Measurements from ENCODE around the gene NCOA1.
A peak's percentile ranks its signal among the peaks of the same experiment; 100 is the strongest.
"Not testable (repeated sequence)": the region's sequence is repeated elsewhere in the genome, so short reads cannot be mapped to it uniquely, and the experiment has no call there.

Gene NCOA1

DNA sequence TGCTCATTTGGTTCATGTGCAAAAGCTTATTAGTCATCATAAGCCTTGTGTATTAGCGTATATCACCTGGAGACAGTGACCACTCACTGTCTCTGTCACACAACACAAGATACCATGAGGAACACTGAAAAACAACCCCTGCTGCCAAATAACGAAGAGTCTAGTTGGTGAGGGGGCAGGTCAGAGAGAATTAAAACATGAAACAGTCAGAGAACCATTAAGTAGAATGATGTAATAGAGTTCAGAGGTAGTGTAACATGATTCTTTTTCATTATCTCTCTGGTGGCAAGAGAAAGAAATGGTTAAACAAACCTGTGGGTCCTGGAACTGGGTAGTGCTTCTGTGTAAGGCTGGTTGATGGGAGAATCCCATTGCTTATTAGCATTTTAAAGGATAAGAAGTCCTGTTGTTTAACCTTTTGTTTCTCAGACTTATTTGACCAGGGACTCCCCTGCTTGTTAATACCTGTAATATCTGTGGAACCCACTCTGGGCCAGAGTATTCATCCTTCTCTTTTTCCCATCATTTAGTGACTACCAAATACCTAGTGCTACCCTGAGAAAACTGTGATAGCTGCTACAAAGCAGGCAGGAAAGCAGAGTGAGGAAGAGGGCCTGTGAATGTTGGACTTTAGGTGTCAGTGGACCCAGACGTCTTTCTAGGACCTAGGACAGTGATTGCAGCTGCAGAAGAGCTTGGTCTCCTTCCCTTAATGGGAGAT lies 264.1 kb downstream of the NCOA1 start:
- DNase-seq: no peak

DNA sequence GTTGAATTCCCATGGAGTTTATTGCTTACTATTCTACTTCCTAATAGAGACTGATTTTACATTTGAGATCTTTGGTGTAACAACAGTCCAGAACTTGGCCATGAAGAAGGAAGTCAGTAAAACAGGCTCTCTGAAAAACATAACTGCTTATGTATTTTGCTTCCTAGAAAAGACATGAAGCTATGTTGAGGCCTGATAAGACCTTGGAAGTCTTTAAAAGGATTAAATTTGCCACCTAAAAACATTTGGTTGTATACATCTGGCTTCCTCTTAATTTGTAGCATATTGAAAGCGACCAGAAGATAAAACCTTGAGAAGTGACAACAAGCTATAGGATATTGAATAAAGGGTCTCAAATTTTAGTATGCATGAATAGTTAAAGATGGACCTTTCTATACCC lies 265.7 kb downstream of the NCOA1 start:
- no peak for DNase-seq

DNA sequence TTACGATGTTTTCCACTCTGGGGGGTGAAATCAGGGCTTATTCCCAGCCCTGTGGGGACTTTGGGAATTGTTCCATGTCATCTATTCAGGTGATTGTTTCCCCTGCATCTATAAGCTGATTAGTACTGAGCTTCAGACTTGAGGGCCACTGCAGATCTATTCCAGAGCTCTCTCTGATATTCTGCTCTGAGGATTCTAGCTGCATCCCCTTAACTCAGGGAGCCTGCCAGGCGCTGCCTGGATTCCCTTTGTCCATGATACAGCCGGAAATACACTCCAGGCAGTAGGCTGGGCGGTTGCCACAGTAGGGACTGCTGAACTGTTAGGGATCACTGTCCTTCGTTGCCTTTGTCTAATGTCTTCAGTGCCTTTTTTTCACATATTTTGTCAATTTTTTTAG lies 270.8 kb downstream of the NCOA1 start:
- DNase-seq: no peak

DNA sequence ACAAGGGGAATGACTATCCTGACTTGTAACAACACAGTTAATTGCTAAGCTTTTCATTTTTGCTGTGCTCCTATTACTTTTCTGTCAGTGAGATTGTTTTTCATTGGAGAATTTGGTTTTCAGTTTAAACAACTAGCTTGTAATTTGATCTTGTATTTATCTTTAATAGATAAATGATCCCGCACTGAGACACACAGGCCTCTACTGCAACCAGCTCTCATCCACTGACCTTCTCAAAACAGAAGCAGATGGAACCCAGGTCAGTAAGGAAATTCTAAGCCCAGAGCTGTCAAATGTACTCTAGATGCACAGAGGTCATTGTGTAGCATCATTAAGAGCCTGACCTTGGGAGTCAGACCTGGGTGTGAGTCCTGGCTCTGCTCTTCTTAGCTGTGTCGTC lies 271.5 kb downstream of the NCOA1 start:
- DNase-seq: no peak

DNA sequence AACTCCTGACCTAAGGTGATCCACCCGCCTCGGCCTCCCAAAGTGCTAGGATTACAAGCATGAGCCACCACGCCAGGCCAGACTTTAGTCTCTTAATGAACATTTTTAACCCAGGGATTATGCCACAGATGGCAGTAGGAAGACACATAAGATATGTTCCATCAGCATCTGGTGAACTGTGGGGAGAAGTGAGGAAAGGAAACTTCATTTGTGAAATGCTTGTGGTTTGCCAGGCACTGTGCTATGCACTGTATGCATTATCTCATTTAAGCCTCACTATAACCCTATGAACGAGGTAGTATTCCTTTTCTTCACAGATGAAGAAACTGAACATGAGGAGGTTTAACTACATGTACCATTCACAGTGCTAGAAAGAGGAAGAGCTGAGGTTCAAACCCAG lies 272.8 kb downstream of the NCOA1 start:
- DNase-seq: no peak

DNA sequence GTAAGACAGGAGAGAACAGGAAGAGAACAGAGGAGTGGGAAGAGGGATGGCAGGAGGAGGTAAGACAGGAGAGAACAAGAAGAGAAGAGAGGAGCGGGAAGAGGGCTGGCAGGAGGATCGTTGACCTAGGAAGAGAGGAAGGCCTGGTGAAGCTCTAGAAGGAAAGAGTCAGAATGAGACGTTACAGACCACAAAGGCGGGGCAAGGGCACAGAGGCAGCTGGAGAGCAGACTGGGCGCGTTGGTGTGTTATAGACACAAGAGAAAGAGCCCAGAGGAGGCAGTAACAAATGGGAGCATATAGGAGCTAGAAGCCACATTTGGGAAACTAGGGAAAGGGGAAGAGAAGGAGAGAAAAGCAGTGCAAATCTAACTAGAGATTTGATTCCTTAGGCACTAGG lies 275.6 kb downstream of the NCOA1 start:
- no peak for DNase-seq

DNA sequence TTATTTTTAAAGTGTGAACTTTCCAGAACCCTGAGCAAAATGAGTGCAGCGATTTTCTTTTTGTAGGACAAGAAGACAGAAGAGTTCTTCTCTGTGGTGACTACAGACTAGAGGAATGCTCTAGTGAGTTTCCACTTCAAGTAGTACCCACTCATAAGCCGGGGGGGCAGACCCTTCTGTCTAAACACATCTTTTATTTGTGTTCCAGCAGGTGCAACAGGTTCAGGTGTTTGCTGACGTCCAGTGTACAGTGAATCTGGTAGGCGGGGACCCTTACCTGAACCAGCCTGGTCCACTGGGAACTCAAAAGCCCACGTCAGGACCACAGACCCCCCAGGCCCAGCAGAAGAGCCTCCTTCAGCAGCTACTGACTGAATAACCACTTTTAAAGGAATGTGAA lies 277.0 kb downstream of the NCOA1 start:
- no peak for DNase-seq

DNA sequence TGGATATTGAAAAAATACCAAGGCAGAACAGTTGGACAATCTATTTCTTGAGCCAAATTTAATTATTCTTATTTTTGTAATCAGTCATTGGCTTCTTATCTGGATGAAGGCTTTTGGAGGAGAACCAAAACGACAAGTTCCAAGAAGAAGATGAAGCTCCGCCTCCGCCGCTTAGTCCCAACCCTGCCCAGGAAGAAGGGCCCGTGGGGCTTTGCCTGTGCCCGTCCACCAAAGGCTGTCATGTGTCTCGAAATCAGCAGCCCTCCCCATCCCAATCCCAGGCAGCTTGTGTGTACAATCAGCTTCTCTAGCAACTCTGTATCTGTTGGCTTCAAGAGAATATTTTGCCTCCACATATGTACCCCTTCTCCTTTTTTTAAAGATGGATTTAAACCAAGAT lies 277.5 kb downstream of the NCOA1 start:
- DNase-seq: no peak

DNA sequence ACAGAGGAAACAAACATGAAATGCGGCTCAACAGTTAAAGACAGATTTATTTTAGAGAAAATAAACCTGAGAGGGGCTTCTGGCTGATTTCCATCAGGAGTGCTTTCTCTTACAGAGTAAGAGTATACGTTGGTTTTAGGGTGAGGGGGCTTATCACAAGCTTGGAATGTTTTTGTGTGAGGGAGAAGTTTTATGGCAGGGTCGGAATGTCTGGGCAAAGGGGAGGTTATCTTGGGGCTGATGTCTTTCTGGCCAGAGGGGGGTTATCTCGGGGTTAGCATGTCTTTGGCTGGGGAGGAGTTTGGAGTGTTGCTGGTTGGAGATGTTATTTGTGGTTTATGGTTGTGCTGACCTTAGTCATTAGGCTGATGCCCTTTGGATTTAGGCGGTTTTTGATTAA lies 280.0 kb downstream of the NCOA1 start:
- DNase-seq: no peak

DNA sequence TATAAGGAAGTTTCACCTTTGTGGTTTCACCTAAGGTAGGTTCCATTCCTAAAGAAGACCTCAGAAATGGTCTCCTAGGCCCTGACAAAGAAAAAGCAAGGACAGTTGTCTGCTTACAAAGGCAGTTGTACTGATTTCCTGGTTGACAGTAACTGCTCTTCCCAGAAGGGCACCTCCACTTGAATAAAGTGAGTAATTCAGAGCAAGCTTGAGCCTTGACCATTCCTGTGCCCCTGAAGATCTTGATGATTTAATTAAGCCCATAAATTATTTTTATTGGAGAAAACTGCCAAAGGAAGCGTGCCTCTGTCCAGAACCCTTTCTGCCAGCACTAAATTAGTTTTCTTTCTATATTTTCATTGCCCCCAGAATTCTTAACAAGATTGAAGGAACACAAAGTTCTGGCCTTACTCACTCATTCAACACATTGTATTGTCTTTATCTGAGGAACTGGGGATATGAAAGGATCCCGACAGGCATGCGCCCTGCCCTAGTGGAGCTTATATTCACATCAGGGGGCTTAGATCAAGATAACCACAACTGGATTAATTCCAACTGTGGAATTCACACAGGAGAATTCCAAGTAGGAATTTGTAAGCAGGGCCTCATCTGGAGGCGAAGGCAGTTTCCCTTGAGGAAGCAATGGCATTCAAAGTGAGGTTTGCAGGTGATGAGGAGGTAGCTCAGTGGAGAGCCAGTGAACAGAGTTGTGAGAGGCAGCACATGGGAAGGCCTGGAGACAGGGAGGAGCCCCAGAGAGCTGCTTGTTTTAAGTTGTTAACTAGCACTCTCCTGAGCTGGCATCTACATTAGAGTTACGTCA lies 280.9 kb downstream of the NCOA1 start:
- no peak for DNase-seq

DNA sequence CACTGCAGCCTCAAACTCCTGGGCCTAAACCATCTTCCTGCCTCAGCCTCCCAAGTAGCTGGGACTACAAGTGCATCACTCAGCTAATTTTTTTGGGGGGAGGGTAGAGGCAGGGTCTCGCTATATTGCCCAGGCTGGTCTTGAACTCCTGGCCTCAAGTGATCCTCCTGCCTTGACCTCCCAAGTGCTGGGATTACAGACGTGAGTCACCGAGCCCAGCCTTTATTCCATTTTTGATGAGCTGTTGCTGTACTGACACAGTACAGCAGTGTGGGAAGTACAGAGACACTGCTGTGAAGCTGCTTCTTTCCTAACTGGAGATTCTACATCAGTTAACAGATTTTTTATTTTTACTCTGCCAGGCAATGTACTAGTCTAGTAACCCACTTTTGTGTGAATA lies 283.3 kb downstream of the NCOA1 start:
- no peak for DNase-seq

DNA sequence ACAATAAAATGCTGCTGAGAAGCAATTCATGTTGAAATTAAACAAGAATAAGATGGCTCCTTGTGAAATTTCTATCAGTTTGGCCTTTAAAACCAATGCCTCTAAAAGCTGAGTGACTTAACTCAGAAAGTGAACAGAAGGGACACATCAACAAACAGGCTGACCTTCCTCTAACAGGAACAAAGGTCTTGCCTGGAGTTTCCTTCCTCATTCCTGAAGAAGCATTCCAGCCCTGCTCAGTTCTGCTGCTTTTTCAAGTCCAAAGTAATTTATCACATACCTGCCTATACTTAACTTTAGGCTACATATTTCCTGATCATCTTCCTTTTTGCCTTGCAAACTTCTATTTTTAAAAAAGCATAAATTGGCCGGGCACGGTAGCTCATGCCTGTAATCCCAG lies 288.1 kb downstream of the NCOA1 start:
- no peak for DNase-seq

DNA sequence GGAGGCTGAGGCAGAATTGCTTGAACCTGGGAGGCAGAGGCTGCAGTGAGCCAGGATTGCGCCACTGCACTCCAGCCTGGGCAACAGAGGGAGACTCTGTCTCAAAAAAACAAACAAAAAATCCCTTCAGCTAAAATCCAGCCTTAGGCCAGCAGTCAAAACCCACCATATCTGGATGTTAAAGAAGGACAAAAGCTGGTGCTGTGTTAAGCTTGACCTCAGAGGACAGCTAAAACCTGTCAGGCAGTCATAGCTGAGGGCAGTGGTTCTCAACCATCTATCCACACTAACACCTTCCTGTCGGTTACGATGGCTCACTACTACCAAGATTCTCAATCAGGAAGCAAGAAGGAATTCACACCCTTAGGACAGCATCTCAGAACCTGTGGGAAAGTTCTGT lies 292.6 kb downstream of the NCOA1 start:
- DNase-seq: no peak

DNA sequence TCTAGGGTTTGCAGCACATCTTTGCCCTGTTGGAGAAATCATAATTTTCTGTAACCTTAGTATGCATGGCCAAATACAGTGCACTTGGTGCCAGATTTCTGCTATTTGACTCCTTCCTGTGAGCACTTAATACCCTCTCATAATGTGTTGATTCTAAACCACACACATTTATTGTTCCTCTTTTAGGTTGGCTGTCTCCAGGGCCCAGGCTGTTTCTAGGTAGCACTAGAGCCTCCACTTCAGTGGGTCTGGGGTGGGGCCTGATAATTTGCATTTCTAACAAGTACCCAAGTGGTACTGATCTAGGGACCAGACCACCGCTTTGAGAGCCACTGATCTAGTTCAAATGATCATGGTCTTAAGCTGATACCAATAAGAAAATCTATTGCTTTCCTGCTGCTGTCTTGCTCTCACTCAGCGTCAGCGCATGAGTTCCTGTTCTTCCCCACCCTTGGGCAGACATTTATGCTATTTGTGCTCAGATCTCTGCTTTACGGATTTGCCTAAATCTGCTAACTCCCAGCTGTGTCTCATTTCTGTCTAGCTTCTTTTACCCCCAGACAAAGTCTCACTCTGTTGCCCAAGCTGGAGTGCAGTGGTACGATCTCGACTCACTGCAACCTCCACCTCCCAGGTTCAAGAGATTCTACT lies 294.7 kb downstream of the NCOA1 start:
- no peak for DNase-seq

DNA sequence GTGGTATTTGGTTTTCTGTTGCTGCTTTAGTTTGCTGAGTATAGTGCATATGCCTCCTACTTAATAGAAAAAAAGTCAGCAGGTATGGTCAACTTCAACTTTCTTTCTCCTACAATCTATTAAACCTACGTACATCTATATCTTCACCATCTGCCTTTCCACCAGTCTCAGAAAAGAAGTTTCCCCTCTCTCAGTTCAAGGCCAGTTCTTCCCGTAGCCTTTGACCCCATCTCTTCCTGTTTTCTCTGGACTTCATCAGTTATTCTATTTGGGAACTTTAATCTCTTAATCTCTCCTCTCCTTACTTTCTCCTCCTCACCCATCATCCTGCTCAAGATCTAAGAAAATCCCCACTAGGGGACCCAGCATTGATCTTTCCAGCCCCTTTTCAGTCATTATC lies 296.5 kb downstream of the NCOA1 start:
- no peak for DNase-seq

DNA sequence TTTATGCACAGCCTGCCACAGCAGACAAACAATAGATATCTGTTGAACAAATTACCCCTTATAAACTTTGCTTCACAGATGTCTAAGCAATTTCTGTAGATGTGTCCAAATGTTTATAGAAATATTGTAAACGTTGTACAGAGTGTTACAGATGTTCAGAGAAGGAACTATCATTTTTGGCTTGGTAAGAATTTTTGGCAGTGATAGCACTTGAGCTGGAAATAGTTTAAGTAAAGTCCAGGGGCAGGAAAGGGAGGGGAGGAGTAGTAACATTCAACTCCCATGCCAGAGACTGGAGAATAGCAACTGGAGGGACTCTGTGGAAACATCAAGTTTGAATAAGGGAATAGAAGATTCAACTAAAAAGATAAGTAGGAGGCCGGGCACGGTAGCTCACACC lies 297.8 kb downstream of the NCOA1 start:
- DNase-seq: no peak

DNA sequence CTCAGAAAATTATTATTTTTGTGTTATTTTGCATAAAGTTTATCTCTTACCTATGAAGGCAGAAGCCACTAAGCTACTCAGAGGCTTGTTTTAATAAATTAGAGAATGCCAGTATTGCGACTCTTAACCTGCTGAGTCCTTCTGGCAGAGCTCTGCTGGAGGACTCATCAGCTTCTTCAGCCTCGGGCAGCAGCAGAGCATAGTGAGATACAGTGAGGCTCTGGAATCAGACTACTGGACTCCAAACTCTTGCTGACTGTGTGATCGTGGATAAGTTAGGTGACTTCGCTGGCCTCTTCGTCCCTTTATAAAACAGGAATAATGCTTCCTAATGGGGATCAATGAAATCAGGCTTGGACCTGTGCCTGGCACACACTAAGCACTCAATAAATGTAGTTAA lies 300.4 kb downstream of the NCOA1 start:
- no peak for DNase-seq

DNA sequence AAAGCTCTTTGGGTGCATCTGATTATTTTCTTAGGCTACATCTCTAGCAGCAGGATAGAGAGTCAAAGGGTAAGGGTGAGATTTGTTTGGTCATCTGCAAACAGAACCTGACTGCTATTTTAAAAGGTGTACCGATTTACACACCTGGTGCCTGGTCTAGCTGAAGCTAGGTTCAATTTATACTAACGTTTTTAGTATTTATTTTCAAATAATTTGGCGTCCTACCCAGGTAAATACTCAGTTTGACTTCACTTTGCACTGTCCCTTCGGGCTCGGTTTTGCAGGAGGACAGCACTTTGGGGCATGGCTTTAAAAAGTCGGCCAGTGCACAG lies 301.5 kb downstream of the NCOA1 start:
- DNase-seq: no peak

DNA sequence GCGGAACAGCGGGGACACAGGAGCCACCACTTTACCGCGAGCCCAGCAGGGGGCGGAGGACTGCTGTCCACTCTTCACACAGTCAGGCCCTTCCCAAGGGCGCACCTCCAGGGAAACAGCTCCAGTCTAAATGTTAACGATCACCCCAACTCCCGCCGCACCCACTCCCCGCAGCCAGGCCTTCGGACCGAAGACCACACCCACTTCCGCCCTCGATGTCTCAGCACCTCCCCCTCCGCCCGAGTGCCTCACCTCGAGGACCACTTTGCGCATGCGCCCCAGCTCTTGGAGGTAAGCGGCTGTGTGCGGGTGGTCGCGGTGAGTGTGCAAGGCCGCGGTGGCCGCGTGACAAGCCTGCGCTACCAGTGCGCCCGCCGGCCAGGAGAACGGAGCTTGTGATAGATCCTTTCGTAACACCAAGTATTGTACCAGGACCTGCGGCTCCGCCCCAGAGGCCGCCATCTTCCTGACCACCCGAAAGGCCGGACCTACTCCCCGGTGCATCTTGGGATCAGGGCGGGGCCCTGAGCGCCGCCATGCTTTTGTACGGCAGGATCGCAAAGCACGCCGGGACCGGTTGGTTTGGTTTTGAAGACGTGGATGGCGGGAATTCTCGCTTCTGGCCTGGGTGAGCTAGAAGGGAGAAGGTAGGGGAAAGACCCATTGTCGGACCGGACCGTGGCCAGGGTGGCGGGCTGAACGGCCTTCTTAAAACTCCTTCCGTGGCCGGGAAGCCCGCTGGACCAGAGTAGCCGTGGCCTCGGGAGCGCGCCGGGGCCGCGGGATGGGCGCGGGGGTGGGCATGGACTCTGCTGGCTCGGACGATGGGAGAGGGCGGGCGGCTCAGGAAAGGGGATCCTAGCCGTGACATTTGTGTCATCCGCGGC lies 302.1 kb downstream of the NCOA1 start, which contains the start of the genes CENPO and PTRHD1:
Gene CENPO (plus strand): TSS at position 552 of the 887 bp plus-strand sequence. CDS start 495 bp downstream, outside the sequence.
Gene PTRHD1 (minus strand): TSS at position 518 of the 887 bp plus-strand sequence. CDS start 14 bp downstream, at position 504.
- DNase-seq: peak; percentile 87

DNA sequence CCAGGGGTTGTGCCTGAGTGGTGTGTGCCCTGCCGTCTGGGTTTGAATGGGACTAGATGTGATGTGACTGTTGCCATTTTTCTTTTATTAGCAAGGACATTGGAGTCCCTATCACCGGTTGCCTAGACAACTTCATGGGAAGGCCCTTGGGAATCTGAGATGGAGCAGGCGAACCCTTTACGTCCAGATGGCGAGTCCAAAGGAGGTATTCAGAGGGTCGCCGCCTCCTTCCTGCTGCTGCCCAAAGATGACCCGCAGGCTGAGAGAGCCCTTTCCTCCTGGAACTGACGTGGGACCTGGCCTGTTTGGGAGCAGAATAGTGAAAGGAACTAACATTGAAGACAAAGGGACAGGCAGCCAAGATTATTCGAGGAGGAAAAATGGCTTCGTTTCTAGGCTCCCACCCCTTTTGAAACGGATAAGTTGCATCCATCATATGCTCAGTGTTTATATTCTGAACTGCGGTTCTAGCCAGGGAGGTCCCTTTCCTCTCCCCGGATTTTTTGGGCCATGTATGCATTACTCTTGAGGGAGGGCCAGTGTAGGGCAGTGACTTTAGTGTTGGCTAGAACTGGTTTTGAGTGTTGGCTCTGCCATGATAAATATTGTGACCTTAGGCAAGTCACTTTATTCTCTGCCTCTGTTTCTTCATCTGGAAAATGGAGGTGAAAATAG lies 302.8 kb downstream of the NCOA1 start:
- DNase-seq: no peak

DNA sequence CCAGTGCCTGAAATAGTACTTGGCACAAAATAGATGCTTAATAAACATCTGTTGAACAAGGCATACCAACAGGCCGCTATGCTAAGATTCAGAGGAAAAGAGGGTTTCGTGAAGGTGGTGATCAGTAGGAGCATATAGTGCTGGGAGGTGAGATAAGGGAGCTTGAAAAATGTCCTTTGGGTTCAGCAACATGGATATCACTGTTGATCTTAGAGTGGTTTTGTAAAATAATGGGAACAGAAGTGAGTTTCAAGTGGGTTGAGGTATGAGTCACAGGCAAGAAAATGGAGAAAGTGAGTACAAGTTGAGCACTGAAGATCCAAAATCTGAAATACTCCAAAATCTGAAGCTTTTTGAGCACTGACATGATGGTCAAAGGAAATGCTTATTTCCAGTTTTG lies 306.6 kb downstream of the NCOA1 start:
- no peak for DNase-seq

DNA sequence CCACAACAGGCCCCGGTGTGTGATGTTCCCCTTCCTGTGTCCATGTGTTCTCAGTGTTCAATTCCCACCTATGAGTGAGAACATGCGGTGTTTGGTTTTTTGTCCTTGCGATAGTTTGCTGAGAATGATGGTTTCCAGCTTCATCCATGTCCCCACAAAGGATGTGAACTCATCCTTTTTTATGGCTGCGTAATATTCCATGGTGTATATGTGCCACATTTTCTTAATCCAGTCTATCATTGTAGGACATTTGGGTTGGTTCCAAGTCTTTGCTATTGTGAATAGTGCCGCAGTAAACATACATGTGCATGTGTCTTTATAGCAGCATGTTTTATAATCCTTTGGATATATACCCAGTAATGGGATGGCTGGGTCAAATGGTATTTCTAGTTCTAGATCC lies 309.4 kb downstream of the NCOA1 start:
- DNase-seq: not testable (repeated sequence)
